GM23338 (cell line): ENCODE measurements around the gene BCL2. TPM values are rescaled to one million over a fixed set of nuclear protein-coding genes. Genes with fewer than 3 reads are reported as not detected.

Experiments
- ATAC-seq: fragments of 200-7000 bp; cut with Tn5 transposase; 3 replicates; pipeline ENCODE4 v1.9.1; 2020
- DNase-seq: peaks from one replicate; pipeline ENCODE4 v3.0.0-alpha.2; 2015; ENCODE audit warnings: low spot score
- H2AFZ ChIP-seq: fragments of 200-600 bp; sonication (generic); 2 replicates; pipeline ENCODE4 v1.8.0; 2016; ENCODE audit warnings: antibody characterized with exemption, mild to moderate bottlenecking, moderate library complexity
- H3F3A ChIP-seq: fragments of 200-600 bp; sonication (generic); replicated peaks from 2 replicates; pipeline ENCODE4 v1.8.0; 2017; ENCODE audit warnings: antibody characterized with exemption, mixed run types, low read depth
- H3K27ac ChIP-seq: fragments of 200-600 bp; sonication (generic); 2 replicates; pipeline ENCODE4 v1.6.1; 2016; ENCODE audit warnings: low read depth
- H3K27me3 ChIP-seq: fragments of 200-600 bp; sonication (generic); 2 replicates; pipeline ENCODE4 v1.8.0; 2016; ENCODE audit warnings: mild to moderate bottlenecking, mixed run types, moderate library complexity; ENCODE audit not compliant: insufficient read depth
- H3K36me3 ChIP-seq: fragments of 200-600 bp; sonication (generic); 2 replicates; pipeline ENCODE4 v1.8.0; 2016; ENCODE audit warnings: mild to moderate bottlenecking; ENCODE audit not compliant: insufficient read depth
- H3K4me1 ChIP-seq: fragments of 200-600 bp; sonication (generic); 2 replicates; pipeline ENCODE4 v1.8.0; 2016; ENCODE audit warnings: mild to moderate bottlenecking, moderate library complexity; ENCODE audit not compliant: insufficient read depth
- H3K4me2 ChIP-seq: fragments of 200-600 bp; sonication (generic); 2 replicates; pipeline ENCODE4 v1.7.1; 2017; ENCODE audit warnings: mixed run types
- H3K4me3 ChIP-seq: fragments of 200-600 bp; sonication (generic); 2 replicates; pipeline ENCODE4 v1.6.1; 2016; ENCODE audit warnings: mixed run types
- H3K79me2 ChIP-seq: fragments of 200-600 bp; sonication (generic); replicated peaks from 2 replicates; pipeline ENCODE4 v1.8.0; 2017; ENCODE audit warnings: mild to moderate bottlenecking; ENCODE audit not compliant: insufficient read depth
- H3K9me2 ChIP-seq: fragments of 200-600 bp; sonication (generic); 2 replicates; pipeline ENCODE4 v1.8.0; 2017; ENCODE audit not compliant: insufficient read depth
- H4K20me1 ChIP-seq: fragments of 200-600 bp; sonication (generic); replicated peaks from 2 replicates; pipeline ENCODE4 v1.8.0; 2017; ENCODE audit warnings: mild to moderate bottlenecking; ENCODE audit not compliant: insufficient read depth
- H3K27ac Mint-ChIP-seq: 2 replicates; pipeline ENCODE4 v1.8.0; 2020; ENCODE audit warnings: inconsistent platforms, mild to moderate bottlenecking, moderate library complexity, mixed read lengths
- H3K27me3 Mint-ChIP-seq: 3 replicates; pipeline ENCODE4 v1.8.0; 2022; ENCODE audit warnings: low read depth, mild to moderate bottlenecking, moderate library complexity, mixed read lengths, inconsistent platforms; ENCODE audit not compliant: insufficient read depth, poor library complexity
- H3K36me3 Mint-ChIP-seq: 3 replicates; pipeline ENCODE4 v1.8.0; 2021; ENCODE audit warnings: low read depth, mild to moderate bottlenecking, inconsistent platforms, moderate library complexity, mixed read lengths
- H3K4me1 Mint-ChIP-seq: 3 replicates; pipeline ENCODE4 v1.8.0; 2020; ENCODE audit warnings: mild to moderate bottlenecking, inconsistent platforms, mixed read lengths
- H3K4me3 Mint-ChIP-seq: 3 replicates; pipeline ENCODE4 v1.8.0; 2021; ENCODE audit warnings: moderate library complexity, mild to moderate bottlenecking, inconsistent platforms, mixed read lengths
- H3K9me3 Mint-ChIP-seq: 3 replicates; pipeline ENCODE4 v1.8.0; 2020; ENCODE audit warnings: moderate library complexity, mild to moderate bottlenecking, inconsistent platforms, mixed read lengths
- CREB1 ChIP-seq: fragments of 250-450 bp; sonication (Bioruptor Pico); IDR thresholded peaks from 2 replicates; pipeline ENCODE4 v1.5.0; 2020; ENCODE audit warnings: low read depth, mild to moderate bottlenecking, moderate library complexity
- ETS1 ChIP-seq: IDR thresholded peaks from 2 replicates; pipeline ENCODE4 v1.6.1; 2016; ENCODE audit warnings: antibody characterized with exemption
- EZH2 ChIP-seq: fragments of 200-600 bp; sonication (generic); IDR thresholded peaks from one replicate; pipeline ENCODE4 v1.8.0; 2017; ENCODE audit warnings: antibody characterized with exemption, mild to moderate bottlenecking, low read depth; ENCODE audit not compliant: unreplicated experiment
- EZH2phosphoT487 ChIP-seq: fragments of 200-600 bp; sonication (generic); IDR thresholded peaks from one replicate; pipeline ENCODE4 v1.8.1; 2018; ENCODE audit warnings: antibody characterized with exemption; ENCODE audit not compliant: unreplicated experiment
- JUNB ChIP-seq: IDR thresholded peaks from one replicate; pipeline ENCODE4 v1.6.1; 2016; ENCODE audit warnings: antibody characterized with exemption; ENCODE audit not compliant: unreplicated experiment
- NANOG ChIP-seq: IDR thresholded peaks from 2 replicates; pipeline ENCODE4 v1.6.1; 2016; ENCODE audit warnings: antibody characterized with exemption, borderline replicate concordance
- POLR2AphosphoS5 ChIP-seq: IDR thresholded peaks from 2 replicates; pipeline ENCODE4 v1.6.1; 2016; ENCODE audit warnings: antibody characterized with exemption, low read depth
- STAT1 ChIP-seq: IDR thresholded peaks from one replicate; pipeline ENCODE4 v1.6.1; 2016; ENCODE audit warnings: antibody characterized with exemption; ENCODE audit not compliant: unreplicated experiment
- ZNF114 ChIP-seq: fragments of 250-450 bp; sonication (Bioruptor Pico); IDR thresholded peaks from 2 replicates; pipeline ENCODE4 v1.5.0; 2020; ENCODE audit warnings: mild to moderate bottlenecking, moderate library complexity
- ZNF331 ChIP-seq: fragments of 250-450 bp; sonication (Bioruptor Pico); IDR thresholded peaks from 2 replicates; pipeline ENCODE4 v1.5.0; 2020; ENCODE audit warnings: low read depth, mild to moderate bottlenecking, moderate library complexity
- polyA plus RNA-seq: library from polyadenylated mRNA; unstranded; fragments of >200 nt; fragmentation: Nextera tagmentation; extraction: Ambion mirVana; gene quantifications from 2 replicates; pipeline ENCODE4 v1.2.1, GENCODE V29; 2016
- total RNA-seq: library from RNA; depleted of rRNA; stranded (reverse); fragments of >200 nt; shearing (Covaris generic); gene quantifications from 2 replicates; pipeline ENCODE4 v1.2.3, GENCODE V29; 2014
- TF ChIP-seq, protein P1 (sequence below), 2 experiments: fragments of 200-600 bp in 1 of 2; sonication (generic) in 1 of 2; conservative IDR thresholded peaks; 2 replicates each; pipeline versions ENCODE4 v1.5.1 to v1.6.1; 2016 to 2017; ENCODE audit warnings: antibody characterized with exemption in 2 of 2, low read depth in 2 of 2, mild to moderate bottlenecking in 2 of 2, moderate library complexity in 1 of 2
- TF ChIP-seq, protein P2 (sequence below): IDR thresholded peaks from one replicate; pipeline ENCODE4 v1.6.1; 2018; ENCODE audit warnings: antibody characterized with exemption; ENCODE audit not compliant: unreplicated experiment
- TF ChIP-seq, protein P3 (sequence below): fragments of 250-450 bp; sonication (Bioruptor Pico); IDR thresholded peaks from 2 replicates; pipeline ENCODE4 v1.5.0; 2020; ENCODE audit warnings: mild to moderate bottlenecking, moderate library complexity

Gene BCL2
- total and polyA plus RNA-seq, 2 experiments from 2014 or later, result 1.2 to 4.0 TPM

DNA sequence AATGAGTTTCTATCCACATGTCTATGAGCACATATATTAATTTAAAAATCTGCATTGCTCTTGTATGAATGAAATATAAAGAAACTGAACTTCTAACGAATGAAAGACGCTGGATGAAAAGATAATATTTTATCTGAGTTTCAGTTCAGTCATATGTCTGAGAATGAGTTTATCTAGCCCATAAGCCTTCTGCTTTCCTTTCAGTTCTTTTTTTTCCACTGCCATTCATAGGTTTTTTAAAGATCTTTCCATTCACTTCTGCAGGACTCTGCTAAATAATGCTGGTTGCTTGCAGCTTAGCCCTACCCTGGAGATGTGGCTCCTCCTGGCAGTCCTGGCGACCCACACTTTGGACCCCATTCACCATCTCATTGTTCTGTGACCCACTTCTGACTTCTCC lies 109.0 kb downstream of the BCL2 start:
- H4K20me1 ChIP-seq, result no peaks in the 10 kb centered on the region
- no peaks in the 10 kb centered on the region for H3K36me3 Mint-ChIP-seq
- no peaks in the 10 kb centered on the region for H3K9me3 Mint-ChIP-seq
- TF ChIP-seq NANOG (no peak), EZH2phosphoT487 (no peak), STAT1 (no peak), CREB1 (no peak), ZNF331 (CRISPR knock-in tag) (no peak), EZH2 (no peak), POLR2AphosphoS5 (no peak), JUNB (no peak), ETS1 (no peak), ZNF114 (CRISPR knock-in tag) (no peak)
- TF ChIP-seq, protein P1, sequence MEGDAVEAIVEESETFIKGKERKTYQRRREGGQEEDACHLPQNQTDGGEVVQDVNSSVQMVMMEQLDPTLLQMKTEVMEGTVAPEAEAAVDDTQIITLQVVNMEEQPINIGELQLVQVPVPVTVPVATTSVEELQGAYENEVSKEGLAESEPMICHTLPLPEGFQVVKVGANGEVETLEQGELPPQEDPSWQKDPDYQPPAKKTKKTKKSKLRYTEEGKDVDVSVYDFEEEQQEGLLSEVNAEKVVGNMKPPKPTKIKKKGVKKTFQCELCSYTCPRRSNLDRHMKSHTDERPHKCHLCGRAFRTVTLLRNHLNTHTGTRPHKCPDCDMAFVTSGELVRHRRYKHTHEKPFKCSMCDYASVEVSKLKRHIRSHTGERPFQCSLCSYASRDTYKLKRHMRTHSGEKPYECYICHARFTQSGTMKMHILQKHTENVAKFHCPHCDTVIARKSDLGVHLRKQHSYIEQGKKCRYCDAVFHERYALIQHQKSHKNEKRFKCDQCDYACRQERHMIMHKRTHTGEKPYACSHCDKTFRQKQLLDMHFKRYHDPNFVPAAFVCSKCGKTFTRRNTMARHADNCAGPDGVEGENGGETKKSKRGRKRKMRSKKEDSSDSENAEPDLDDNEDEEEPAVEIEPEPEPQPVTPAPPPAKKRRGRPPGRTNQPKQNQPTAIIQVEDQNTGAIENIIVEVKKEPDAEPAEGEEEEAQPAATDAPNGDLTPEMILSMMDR (conservative IDR thresholded peaks at IDR 0.05; ENCODE audit: low read depth in 2 of 2), result no peak
- TF ChIP-seq, protein P2, sequence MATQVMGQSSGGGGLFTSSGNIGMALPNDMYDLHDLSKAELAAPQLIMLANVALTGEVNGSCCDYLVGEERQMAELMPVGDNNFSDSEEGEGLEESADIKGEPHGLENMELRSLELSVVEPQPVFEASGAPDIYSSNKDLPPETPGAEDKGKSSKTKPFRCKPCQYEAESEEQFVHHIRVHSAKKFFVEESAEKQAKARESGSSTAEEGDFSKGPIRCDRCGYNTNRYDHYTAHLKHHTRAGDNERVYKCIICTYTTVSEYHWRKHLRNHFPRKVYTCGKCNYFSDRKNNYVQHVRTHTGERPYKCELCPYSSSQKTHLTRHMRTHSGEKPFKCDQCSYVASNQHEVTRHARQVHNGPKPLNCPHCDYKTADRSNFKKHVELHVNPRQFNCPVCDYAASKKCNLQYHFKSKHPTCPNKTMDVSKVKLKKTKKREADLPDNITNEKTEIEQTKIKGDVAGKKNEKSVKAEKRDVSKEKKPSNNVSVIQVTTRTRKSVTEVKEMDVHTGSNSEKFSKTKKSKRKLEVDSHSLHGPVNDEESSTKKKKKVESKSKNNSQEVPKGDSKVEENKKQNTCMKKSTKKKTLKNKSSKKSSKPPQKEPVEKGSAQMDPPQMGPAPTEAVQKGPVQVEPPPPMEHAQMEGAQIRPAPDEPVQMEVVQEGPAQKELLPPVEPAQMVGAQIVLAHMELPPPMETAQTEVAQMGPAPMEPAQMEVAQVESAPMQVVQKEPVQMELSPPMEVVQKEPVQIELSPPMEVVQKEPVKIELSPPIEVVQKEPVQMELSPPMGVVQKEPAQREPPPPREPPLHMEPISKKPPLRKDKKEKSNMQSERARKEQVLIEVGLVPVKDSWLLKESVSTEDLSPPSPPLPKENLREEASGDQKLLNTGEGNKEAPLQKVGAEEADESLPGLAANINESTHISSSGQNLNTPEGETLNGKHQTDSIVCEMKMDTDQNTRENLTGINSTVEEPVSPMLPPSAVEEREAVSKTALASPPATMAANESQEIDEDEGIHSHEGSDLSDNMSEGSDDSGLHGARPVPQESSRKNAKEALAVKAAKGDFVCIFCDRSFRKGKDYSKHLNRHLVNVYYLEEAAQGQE, result no peak
- TF ChIP-seq, protein P3, sequence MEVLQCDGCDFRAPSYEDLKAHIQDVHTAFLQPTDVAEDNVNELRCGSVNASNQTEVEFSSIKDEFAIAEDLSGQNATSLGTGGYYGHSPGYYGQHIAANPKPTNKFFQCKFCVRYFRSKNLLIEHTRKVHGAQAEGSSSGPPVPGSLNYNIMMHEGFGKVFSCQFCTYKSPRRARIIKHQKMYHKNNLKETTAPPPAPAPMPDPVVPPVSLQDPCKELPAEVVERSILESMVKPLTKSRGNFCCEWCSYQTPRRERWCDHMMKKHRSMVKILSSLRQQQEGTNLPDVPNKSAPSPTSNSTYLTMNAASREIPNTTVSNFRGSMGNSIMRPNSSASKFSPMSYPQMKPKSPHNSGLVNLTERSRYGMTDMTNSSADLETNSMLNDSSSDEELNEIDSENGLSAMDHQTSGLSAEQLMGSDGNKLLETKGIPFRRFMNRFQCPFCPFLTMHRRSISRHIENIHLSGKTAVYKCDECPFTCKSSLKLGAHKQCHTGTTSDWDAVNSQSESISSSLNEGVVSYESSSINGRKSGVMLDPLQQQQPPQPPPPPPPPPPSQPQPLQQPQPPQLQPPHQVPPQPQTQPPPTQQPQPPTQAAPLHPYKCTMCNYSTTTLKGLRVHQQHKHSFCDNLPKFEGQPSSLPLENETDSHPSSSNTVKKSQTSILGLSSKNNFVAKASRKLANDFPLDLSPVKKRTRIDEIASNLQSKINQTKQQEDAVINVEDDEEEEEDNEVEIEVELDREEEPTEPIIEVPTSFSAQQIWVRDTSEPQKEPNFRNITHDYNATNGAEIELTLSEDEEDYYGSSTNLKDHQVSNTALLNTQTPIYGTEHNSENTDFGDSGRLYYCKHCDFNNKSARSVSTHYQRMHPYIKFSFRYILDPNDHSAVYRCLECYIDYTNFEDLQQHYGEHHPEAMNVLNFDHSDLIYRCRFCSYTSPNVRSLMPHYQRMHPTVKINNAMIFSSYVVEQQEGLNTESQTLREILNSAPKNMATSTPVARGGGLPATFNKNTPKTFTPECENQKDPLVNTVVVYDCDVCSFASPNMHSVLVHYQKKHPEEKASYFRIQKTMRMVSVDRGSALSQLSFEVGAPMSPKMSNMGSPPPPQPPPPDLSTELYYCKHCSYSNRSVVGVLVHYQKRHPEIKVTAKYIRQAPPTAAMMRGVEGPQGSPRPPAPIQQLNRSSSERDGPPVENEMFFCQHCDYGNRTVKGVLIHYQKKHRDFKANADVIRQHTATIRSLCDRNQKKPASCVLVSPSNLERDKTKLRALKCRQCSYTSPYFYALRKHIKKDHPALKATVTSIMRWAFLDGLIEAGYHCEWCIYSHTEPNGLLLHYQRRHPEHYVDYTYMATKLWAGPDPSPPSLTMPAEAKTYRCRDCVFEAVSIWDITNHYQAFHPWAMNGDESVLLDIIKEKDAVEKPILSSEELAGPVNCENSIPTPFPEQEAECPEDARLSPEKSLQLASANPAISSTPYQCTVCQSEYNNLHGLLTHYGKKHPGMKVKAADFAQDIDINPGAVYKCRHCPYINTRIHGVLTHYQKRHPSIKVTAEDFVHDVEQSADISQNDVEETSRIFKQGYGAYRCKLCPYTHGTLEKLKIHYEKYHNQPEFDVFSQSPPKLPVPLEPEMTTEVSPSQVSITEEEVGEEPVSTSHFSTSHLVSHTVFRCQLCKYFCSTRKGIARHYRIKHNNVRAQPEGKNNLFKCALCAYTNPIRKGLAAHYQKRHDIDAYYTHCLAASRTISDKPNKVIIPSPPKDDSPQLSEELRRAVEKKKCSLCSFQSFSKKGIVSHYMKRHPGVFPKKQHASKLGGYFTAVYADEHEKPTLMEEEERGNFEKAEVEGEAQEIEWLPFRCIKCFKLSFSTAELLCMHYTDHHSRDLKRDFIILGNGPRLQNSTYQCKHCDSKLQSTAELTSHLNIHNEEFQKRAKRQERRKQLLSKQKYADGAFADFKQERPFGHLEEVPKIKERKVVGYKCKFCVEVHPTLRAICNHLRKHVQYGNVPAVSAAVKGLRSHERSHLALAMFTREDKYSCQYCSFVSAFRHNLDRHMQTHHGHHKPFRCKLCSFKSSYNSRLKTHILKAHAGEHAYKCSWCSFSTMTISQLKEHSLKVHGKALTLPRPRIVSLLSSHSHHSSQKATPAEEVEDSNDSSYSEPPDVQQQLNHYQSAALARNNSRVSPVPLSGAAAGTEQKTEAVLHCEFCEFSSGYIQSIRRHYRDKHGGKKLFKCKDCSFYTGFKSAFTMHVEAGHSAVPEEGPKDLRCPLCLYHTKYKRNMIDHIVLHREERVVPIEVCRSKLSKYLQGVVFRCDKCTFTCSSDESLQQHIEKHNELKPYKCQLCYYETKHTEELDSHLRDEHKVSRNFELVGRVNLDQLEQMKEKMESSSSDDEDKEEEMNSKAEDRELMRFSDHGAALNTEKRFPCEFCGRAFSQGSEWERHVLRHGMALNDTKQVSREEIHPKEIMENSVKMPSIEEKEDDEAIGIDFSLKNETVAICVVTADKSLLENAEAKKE, result no peak
- no peaks in the 10 kb centered on the region for H3K79me2 ChIP-seq
- H2AFZ ChIP-seq, result no peak overlapping the region
- no peaks in the 10 kb centered on the region for H3K36me3 ChIP-seq
- H3K9me2 ChIP-seq, result no peaks in the 10 kb centered on the region
- no peak for ATAC-seq
- H3K27ac ChIP-seq, result no peak overlapping the region
- no peaks in the 10 kb centered on the region for H3K27me3 ChIP-seq
- peaks cover 9% of the 10 kb centered on the region; the same call in 2 of the 3 replicates for H3K4me1 Mint-ChIP-seq
- no peak overlapping the region for H3K4me2 ChIP-seq
- H3K4me3 ChIP-seq, result no peak overlapping the region
- DNase-seq, result no peak
- no peaks in the 10 kb centered on the region for H3F3A ChIP-seq
- no peak overlapping the region for H3K4me3 Mint-ChIP-seq
- no peak overlapping the region for H3K27ac Mint-ChIP-seq
- no peaks in the 10 kb centered on the region for H3K4me1 ChIP-seq
- H3K27me3 Mint-ChIP-seq, result peaks cover 4% of the 10 kb centered on the region
